ENCODE data around the gene OSBP.

OSBP gene

DNA sequence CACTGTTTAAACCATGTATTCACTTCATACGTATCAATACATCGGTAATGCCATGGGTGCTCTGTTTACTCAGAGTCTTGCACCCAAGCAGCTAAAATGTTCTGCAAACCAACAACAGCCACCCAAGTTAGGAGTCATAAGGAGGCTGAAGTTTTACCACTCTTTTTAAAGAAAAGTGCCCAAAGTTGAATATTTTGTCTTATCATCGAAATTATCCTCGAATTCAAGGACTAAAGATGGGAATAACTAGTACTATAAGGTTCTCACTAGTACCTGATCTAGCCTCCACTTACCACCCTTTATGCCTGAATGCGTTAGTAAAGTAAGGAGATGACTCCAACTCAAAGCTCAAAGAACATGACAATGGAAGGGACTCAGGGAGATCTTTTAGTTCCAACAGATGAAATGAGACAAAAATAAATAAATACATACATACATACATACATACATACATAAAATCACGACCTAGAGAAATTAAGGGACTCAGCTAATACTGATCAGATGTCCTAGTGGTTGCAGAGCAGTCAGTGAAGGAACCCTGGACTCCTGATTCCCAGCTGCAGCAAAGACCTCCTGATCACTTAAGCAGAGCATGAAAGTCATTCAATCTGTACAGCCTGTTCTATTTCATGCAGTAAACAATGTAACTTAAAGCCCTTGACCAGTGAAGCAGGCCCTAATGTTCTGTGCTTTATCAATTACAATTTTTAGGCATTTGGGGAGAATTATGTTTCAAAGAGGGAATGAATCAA, 7.7 kb downstream of the OSBP start:
- no peak for DNase-seq

GRCh38 chr11:59602432-59602831, 13.1 kb downstream of the OSBP start:
- no peak for DNase-seq

GRCh38 chr11:59601788-59602187, 13.8 kb downstream of the OSBP start:
- DNase-seq: no peak

DNA sequence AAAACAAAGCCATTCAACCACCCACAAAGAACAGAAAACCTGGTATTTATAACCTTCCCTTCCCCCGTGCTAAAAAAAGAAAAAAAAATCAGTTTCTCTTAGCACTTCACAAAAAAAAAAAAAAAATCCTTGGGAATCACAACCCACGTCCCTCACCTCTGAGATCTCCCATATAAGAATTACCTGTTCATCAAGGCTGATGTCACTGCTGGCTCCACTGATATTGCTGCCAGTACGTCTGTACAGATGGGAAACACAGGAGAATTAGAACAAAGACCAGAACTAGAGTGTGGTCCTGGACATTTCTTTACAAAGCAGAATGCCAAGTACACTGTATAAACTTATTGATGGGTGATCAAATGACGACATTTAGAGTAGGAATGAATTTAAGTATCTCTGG, 14.9 kb downstream of the OSBP start:
- no peak for DNase-seq

- no peak for DNase-seq
Observed at GRCh38 chr11:59600234-59600633, 15.3 kb downstream of the OSBP start.

DNA sequence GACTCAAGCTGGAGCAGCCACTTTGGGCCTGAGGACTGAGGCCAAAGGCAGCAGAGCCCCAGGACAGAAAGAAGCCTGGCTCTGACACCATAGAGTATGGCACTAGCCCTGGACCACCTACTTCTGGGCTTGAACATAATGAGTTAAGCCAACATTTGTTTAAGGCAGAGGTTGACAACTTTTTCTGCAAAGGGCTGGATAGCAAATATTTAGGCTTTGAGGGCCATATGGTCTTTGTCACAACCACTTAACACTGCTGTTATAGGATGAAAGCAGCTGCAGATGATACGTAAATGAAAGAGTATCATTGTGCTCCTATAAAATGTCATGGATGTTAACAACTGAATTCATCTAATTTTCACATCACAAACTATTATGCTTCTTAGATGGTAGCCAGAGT, 16.6 kb downstream of the OSBP start:
- no peak for DNase-seq

DNA sequence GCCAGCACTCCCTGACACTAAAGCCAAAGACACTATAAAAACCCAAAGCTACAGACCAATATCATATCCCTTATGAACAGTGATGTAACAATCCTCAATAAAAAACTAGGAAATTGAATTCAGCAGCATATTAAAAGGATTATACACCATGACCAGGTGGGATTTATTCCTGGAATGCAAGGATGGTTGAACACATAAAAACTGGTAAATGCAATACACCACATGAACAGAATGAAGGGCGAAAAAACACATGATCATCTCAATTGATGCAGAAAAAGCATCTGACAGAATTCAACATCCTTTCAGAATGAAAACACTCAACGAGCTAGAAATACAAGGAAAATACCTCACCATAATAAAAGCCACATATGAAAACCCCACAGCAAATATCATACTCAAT, 31.3 kb downstream of the OSBP start:
- no peak for DNase-seq

GRCh38 chr11:59582006-59582405, 33.6 kb downstream of the OSBP start:
- no peak for DNase-seq

- no peak for DNase-seq
Observed at GRCh38 chr11:59578369-59578768, 37.2 kb downstream of the OSBP start.

DNA sequence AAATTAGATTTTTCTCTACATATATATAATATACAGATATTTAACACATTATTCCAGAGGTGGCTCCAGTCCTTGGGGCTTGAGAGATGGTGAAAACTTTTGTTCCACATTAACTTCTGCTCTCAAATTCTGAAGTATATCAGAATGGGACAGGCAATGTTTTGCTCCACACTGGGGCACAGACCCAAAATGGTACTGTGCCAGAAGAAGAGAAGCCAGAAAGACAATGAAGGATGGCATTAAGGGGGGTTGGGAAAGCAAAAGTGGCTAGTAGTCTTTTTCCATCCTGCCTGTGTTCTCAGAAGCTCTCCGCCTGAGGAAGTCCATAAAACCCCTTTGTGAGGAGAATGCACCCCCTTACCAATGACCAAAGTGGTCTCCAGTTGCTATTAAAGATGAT, 40.1 kb downstream of the OSBP start:
- DNase-seq: no peak

- no peak for DNase-seq
Observed at GRCh38 chr11:59574932-59575502, 40.6 kb downstream of the OSBP start.

DNA sequence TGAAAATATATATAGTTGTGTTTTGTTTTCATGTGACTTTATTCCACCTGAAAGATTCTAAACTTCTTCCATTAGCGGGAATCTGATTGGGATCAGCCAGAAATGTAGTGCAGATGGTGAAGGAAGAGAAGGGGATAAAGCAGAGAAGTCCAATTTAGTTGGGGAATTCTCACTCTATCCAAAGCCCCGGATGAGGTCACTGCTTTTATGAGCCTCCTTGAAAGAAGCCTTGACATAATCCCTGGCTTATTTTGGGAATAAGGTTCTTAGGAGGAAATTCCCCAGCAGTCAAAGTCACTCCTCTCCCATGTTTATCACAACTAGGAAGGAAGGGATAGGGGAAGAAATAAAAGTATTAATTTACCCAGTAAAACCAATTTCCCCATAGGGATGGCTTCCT, 41.1 kb downstream of the OSBP start:
- DNase-seq: no peak

DNA sequence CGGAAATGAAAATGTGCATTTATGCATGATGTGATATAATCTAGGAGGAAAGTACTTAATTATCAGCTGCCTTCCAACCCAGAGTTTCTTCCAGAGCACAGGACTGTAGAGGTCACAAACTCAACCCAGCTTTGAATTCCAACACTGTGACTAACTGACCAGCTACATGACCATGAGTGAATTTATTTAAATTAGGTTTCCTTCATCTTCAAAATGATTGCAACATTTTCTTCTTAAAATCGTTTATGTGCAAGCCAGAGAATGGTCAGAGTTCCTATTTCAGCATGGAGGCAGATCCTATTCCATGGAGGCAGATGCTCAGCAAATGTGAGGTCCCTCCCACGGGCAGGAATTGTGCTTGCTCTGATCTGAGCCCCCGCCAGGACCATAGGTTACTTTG, 42.4 kb downstream of the OSBP start:
- no peak for DNase-seq

- no peak for DNase-seq
Observed at GRCh38 chr11:59572091-59572490, 43.5 kb downstream of the OSBP start.

DNA sequence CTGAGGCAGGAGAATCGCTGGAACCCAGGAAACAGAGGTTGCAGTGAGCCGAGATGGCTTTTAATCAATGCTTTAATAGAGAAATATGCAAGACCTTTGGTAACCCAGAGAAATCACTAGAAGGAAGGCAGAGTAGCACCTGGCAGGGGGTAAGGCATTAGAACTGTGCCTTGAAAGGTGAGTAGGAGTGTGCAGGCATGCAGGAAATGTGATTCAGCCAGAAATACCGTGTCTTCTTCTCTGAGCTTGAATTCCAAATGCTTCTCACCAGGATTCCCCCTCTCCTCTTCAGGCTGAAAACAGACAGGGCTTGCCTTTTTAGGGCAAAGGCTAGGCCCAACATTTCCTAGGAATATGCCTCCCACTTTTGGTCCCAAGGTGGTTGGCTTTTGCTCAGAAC, 53.3 kb downstream of the OSBP start:
- DNase-seq: no peak

DNA sequence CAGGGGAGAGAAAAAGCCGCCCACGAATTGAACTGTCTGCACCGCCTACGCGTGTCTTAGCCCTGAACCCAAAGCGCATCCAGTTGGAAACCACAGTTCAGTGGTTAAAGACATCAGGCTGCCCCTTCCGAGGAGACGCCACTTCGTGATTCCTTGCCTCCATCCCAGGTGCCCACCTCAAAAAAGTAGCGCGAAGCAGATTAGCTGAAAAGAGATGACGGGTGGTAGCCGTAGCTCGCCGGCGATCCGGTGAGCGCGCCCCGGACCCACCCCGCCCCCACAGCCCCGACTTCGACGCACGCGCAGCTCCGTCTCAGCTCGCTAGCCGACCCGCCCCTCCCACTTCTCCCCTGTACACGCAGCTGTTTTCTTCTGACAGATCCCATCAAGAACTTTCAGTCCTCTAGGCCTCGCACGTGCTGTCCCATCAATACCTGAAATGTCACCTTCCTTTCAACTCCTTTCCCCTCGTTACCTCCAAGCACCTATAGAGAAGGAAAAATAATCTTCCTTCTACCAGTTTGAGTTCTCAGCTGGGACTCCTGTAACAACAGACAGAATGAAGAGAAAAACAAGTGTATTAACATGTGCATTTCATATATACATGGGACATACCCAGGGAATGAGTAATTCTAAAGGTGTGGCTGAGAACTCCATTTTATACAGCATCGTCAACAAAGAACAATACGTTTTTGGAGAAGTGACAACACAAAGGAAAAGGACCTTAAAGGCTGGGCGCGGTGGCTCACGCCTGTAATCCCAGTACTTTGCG, 54.7 kb downstream of the OSBP start:
- DNase-seq: peak; percentile 80

- peak; percentile 72 for DNase-seq
Observed at GRCh38 chr11:59560290-59560701, 55.3 kb downstream of the OSBP start.

- no peak for DNase-seq
Observed at GRCh38 chr11:59559886-59560285, 55.7 kb downstream of the OSBP start.

- DNase-seq: no peak
Observed at GRCh38 chr11:59558270-59558643, 57.3 kb downstream of the OSBP start.

- DNase-seq: no peak
Observed at GRCh38 chr11:59556917-59557348, 58.6 kb downstream of the OSBP start.

GRCh38 chr11:59556115-59556916, 59.3 kb downstream of the OSBP start:
- peak; percentile 75 for DNase-seq

DNA sequence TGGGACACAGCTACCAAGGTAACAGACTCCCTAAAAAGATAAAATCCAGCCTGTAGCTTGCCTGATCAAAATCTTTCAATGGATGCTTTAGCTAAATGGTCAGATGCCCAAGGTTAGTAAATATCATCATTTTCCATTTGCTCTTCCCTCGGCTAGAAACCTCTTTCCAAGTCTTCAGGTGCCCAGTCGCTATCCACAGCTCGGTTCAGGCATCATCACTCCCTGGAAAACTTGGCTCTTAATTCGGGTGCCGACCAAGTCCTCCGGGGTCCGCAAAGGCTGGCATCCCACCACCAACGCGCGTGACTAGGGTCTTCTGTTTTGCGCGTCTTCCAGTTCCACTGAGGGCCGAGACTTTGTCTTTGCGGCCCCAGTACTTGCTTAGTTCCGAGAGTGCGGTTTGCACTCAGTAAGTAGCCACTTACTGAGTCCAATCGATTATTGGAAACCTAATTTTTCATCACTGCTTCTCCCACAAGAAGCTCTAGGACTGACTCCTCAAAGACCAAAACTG, 59.9 kb downstream of the OSBP start:
- no peak for DNase-seq

- no peak for DNase-seq
Observed at GRCh38 chr11:59553323-59553722, 62.3 kb downstream of the OSBP start.
